Lower leg skin (tissue), 3 donors: Measurements from ENCODE around the gene BCAP31.

Source experiments
- CTCF ChIP-seq, 3 donors: fragments of 450-650 bp; IDR thresholded peaks; one replicate each; pipeline ENCODE4 v1.5.1; 2016; ENCODE audit warnings: antibody characterized with exemption in 3 of 3, mild to moderate bottlenecking in 3 of 3, moderate library complexity in 2 of 3
- POLR2A ChIP-seq, 2 donors: fragments of 450-650 bp; IDR thresholded peaks; one replicate each; pipeline ENCODE4 v1.6.1; 2016 to 2017; ENCODE audit warnings: antibody characterized with exemption in 2 of 2, mild to moderate bottlenecking in 1 of 2, moderate library complexity in 1 of 2

- TF ChIP-seq CTCF (IDR thresholded peaks at IDR 0.05) (no peak), POLR2A (IDR thresholded peaks at IDR 0.05) (no peak)
These were observed 10.7 kb upstream of the BCAP31 start for GRCh38 chrX:153734871-153735270.
